MCF 10A (cell line): ENCODE measurements around the gene LYPD6. TPM values are rescaled to one million over a fixed set of nuclear protein-coding genes. Genes with fewer than 3 reads are reported as not detected.

Experiments
- BruUV-seq: library from RNA; stranded (reverse); fragments of 400-500 nt; replicated peaks from 2 replicates; lab custom pipeline; 2021; lab: Mats Ljungman, UMichigan
- CTCF ChIA-PET: fragments of 300-600 bp; sonication (Branson Sonifier 250); formaldehyde crosslinking; extraction: SDS; loops from one replicate; lab custom pipeline; 2021; ENCODE audit warnings: antibody characterized with exemption, inconsistent platforms; lab: Yijun Ruan, JAX
- POLR2A ChIA-PET: fragments of 300-600, 350-650 bp; sonication (Branson Sonifier 250); formaldehyde crosslinking; extraction: SDS; loops from one replicate; lab custom pipeline; 2020; ENCODE audit warnings: antibody characterized with exemption, inconsistent platforms; lab: Yijun Ruan, JAX
- DNase-seq: peaks from one replicate; pipeline ENCODE4 v3.0.0-alpha.2; 2018; ENCODE audit not compliant: unreplicated experiment
- H3K27ac Mint-ChIP-seq: one replicate; pipeline ENCODE4 v1.8.0; 2022; ENCODE audit warnings: mild to moderate bottlenecking, low read depth, mixed read lengths; ENCODE audit not compliant: unreplicated experiment
- H3K27me3 Mint-ChIP-seq: one replicate; pipeline ENCODE4 v1.8.0; 2022; ENCODE audit warnings: mixed read lengths; ENCODE audit not compliant: insufficient read depth, unreplicated experiment
- H3K36me3 Mint-ChIP-seq: one replicate; pipeline ENCODE4 v1.8.0; 2022; ENCODE audit warnings: mild to moderate bottlenecking, moderate library complexity, mixed read lengths; ENCODE audit not compliant: insufficient read depth, unreplicated experiment
- H3K4me1 Mint-ChIP-seq: one replicate; pipeline ENCODE4 v1.8.0; 2022; ENCODE audit warnings: mixed read lengths; ENCODE audit not compliant: insufficient read depth, unreplicated experiment
- H3K4me3 Mint-ChIP-seq: one replicate; pipeline ENCODE4 v1.8.0; 2022; ENCODE audit warnings: mild to moderate bottlenecking, moderate library complexity, mixed read lengths; ENCODE audit not compliant: unreplicated experiment
- H3K9me3 Mint-ChIP-seq: one replicate; pipeline ENCODE4 v1.8.0; 2022; ENCODE audit warnings: mixed read lengths; ENCODE audit not compliant: unreplicated experiment
- CTCF ChIP-seq: fragments of 200-600 bp; IDR thresholded peaks from one replicate; pipeline ENCODE4 v1.8.0; 2022; ENCODE audit warnings: antibody characterized with exemption, mild to moderate bottlenecking; ENCODE audit not compliant: unreplicated experiment
- intact Hi-C: fragments of 100-400 bp; cut with micrococcal nuclease; formaldehyde crosslinking; loops from 2 replicates; pipeline ENCODE4 v1.14.1; 2022
- total RNA-seq: library from RNA; stranded (reverse); gene quantifications from 2 replicates; pipeline ENCODE4 v1.2.3, GENCODE V29; 2022

Gene LYPD6
- total RNA-seq, 1 experiment from 2014 or later, result 3.2 TPM

- CTCF ChIA-PET, result interaction anchor here (1.6 to 1.7 kb wide), 2 partner anchors 241 to 304 kb away, joined by 3 read pairs; no protein-coding TSS in a partner anchor
- Mint-ChIP-seq H3K36me3 (no peaks in the 10 kb centered on the region), H3K9me3 (no peaks in the 10 kb centered on the region), H3K27ac (no peak overlapping the region), H3K4me1 (no peaks in the 10 kb centered on the region), H3K4me3 (no peak overlapping the region), H3K27me3 (no peaks in the 10 kb centered on the region)
- POLR2A ChIA-PET, result no interaction called here
- BruUV-seq, result no TSS peak
- TF ChIP-seq CTCF, result no peak
- intact Hi-C loops, result no loop called here
- DNase-seq, result no peak
Observed at GRCh38 chr2:149320362-149320761, 10.0 kb upstream of the LYPD6 start.

DNA sequence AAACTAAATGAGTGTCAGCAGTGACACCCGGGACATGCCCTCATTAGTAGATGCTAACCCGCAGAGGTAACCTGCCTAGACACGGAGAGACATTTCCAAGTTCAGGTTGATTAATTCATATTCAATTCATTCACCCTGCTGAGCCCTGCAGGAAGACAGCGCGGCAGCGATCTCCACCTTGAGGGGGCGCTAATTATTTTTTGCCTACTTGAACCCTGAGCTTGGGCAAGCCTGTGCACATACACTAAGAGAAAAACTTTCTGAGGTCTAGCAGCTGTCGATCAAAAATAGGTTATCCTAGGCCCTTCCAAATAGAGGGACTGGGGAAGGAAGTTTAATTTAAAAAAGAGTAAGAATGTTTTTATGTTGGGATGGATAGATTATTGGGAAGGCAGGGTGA, 1.3 kb upstream of the LYPD6 start:
- TF ChIP-seq CTCF, result peak; percentile 16

DNA sequence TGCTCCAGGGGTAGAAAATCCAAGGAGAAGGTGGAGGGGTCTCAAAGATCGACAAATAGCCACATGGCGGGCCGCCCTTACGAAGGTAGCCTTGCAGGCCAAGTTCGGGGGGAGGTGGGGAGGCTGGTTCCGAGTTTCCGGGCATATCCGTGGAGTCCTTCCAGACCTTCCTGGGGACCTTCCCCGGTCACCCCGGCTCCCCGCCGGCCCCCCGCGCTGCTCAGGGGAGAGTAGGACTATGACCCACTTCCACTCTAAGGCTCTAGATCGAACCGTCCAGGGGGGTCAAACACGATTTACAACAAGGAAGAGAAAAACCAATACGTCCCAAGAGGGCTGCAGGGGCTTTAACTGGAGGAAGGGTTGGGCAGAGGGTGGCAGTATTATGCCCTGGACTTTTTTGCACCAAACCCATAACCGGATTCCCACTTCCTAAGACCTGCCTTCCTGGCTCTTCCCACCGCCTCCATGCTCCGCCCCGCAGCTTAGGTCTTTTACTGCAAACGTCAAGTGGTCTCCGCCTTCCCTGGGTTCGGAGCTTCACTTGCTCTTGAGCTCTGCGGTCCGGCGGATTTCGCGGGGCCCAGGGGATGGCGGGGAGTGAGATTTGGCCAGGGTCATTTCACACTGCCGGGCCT, 779 bp upstream of the LYPD6 start:
- peak overlapping the region; percentile 76 for H3K4me3 Mint-ChIP-seq
- peak; percentile 68 for DNase-seq
- BruUV-seq, result no TSS peak
- ChIA-PET CTCF (interaction anchor here (0.5 to 2.0 kb wide), 7 partner anchors 10 to 313 kb away, joined by 3 to 4 read pairs (median 3); no protein-coding TSS in a partner anchor), POLR2A (interaction anchor here (0.6 kb wide), 1 partner anchor 180 kb away, joined by 3 read pairs; no protein-coding TSS in a partner anchor)
- H3K27ac Mint-ChIP-seq, result peak overlapping the region; percentile 27
- intact Hi-C loops, result loop anchor here (1.0 kb wide), 2 partner anchors 158 to 232 kb away; no protein-coding TSS in a partner anchor
- H3K36me3 Mint-ChIP-seq, result peaks cover 6% of the 10 kb centered on the region
- TF ChIP-seq CTCF, result no peak
- no peaks in the 10 kb centered on the region for H3K27me3 Mint-ChIP-seq
- H3K4me1 Mint-ChIP-seq, result peaks cover 8% of the 10 kb centered on the region
- H3K9me3 Mint-ChIP-seq, result no peaks in the 10 kb centered on the region

More for the DNA sequence above, 1.3 kb upstream of the LYPD6 start:
- intact Hi-C loops, result loop anchor here (1.0 kb wide), 1 partner anchor 158 kb away; no protein-coding TSS in a partner anchor
- CTCF ChIA-PET, result interaction anchor here (1.5 to 2.0 kb wide), 2 partner anchors 10 to 312 kb away, joined by 3 to 4 read pairs; no protein-coding TSS in a partner anchor
- peak overlapping the region; percentile 76 for H3K4me3 Mint-ChIP-seq
- DNase-seq, result peak; percentile 2
- no peaks in the 10 kb centered on the region for H3K27me3 Mint-ChIP-seq
- H3K4me1 Mint-ChIP-seq, result peaks cover 8% of the 10 kb centered on the region
- no TSS peak for BruUV-seq
- POLR2A ChIA-PET, result no interaction called here
- peaks cover 6% of the 10 kb centered on the region for H3K36me3 Mint-ChIP-seq
- H3K27ac Mint-ChIP-seq, result no peak overlapping the region
- no peaks in the 10 kb centered on the region for H3K9me3 Mint-ChIP-seq

GRCh38 chr2:149331023-149331400, 625 bp downstream of the LYPD6 start:
- TF ChIP-seq CTCF, result no peak
- no TSS peak for BruUV-seq
- ChIA-PET POLR2A (no interaction called here), CTCF (interaction anchor here (0.6 to 1.5 kb wide), 4 partner anchors 44 to 313 kb away, joined by 3 to 5 read pairs (median 4); no protein-coding TSS in a partner anchor)
- intact Hi-C loops, result no loop called here
- Mint-ChIP-seq H3K9me3 (no peaks in the 10 kb centered on the region), H3K27ac (peak overlapping the region; percentile 49), H3K4me3 (peak overlapping the region; percentile 76), H3K27me3 (no peaks in the 10 kb centered on the region), H3K4me1 (peaks cover 8% of the 10 kb centered on the region), H3K36me3 (peaks cover 6% of the 10 kb centered on the region)
- DNase-seq, result no peak
